Posterior cingulate gyrus (tissue), 11 donors: ENCODE measurements around the gene BDKRB2.

Experiments used
- DNase-seq, 10 donors: peaks; one replicate each; pipeline versions ENCODE4 v3.0.0 to v3.0.0-alpha.2; 2020 to 2021; ENCODE audit warnings: mixed read lengths in 3 of 10
- intact Hi-C: fragments of 100-400 bp; cut with DNase I; formaldehyde crosslinking; loops from one replicate; pipeline ENCODE4 v1.15.1; 2023

Gene BDKRB2

DNA sequence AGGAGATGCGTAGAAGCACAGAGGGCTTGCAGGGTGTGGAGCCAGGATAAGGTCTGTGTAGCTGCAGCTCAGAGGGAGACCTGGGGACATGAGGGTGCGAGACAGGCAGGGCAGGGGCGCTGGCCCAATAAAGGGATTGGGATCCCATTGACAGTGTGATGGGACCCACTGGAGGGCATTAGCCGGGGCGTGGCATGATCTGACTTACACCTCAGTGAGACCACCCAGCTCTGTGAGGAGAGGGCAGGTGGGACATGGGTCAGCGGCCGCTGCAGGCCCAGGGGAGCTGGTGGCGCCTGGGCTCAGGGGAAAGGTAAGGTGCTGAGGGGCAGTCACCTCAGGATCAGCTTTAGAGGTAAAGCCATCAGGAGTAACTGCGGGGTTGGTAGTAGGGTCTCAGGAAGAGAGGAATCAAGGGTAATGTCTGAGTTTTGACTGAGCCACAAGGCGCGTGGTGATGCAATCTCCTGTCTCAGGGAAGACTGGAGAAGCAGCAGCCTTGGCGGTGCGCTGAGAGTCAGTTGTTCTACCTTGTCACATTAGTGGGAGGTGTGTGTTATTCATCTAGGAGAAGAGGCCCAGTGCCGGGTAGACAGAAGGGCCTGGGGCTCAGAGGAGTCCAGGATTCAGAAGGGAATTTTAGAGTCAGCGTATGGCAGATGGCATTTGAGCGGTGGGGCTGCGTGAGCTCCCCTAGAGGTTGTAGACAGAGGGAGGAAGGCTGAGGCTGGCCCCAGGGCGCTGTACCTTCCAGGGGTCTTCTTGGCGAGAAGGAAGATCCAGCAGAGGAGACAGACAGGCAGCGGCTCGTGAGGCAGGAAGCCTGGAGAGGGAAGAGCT is 30.8 kb upstream of the BDKRB2 start:
- intact Hi-C loops = no loop called here
- peak in 1 of 10 donors; percentile 65 for DNase-seq

DNA sequence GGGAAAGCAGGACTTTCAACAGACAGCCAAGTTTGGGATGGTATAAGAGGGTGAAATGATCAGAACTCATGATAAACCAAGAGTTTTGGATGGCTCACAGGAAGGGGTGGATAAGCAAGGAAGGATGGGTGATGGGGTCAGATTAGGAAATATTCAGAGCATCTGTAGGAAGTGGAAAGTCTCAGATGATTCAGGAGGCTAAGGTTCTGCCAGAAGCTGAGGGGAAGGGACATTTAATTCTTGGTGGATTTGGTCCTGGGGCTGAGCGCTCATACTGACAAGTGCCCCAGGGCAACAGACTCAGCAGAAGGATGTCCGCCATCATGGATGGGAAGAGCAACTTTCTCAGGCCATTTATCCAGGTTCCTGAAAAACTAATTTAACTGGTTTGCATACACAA is 28.4 kb upstream of the BDKRB2 start:
- no peak for DNase-seq
- intact Hi-C loops = no loop called here

DNA sequence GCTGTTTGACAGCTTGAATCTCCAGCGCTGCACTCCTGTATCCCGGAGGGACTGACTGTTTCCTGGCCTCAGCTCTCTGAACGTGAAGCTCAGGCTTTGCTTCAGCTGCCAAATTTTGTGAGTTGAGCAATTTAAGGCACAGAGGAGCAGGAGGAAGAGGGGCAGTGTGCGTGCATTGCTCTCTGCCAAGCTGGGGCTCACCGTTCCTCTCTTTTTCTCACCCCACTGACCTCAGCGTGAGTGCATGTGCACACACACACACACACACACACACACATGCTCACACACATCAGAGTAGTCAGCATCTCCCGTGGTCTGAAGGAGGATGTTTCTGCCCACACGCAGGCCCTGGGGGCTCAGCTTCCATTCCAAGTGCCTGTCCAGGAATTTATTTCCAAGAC is 27.8 kb upstream of the BDKRB2 start:
- DNase-seq = peak in 1 of 10 donors; percentile 17
- intact Hi-C loops = no loop called here

DNA sequence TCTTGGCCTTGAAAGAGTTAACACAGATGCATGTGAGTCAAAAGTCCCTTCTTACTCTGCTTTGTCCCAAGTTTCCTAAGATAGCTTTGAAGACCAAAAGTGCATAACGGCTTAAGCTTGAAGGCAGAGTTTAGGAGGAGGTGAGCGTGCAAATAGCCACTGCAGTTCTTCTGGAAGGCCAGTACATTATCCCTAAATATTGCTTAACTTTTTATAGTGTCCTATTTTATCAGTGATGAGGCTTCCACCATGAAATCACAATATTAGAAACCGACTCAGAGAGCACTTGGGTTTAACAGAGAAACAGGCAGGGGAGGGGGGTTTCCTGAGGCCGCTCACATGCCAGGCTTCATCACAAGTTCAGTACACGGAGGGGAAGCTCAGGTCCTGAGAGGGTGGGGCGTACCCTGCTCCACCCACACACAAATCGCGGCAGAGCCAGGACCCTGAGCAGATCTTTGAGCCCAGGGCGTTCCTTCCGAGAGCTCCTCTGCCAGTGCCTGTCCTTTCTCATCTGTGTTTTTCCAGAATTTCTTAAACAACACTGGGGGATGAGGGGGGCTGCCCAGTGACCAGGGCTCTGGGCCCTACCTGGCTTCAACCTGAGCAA is 26.8 kb upstream of the BDKRB2 start:
- DNase-seq = peak in 2 of 10 donors; percentile 48 to 52
- intact Hi-C loops = no loop called here

DNA sequence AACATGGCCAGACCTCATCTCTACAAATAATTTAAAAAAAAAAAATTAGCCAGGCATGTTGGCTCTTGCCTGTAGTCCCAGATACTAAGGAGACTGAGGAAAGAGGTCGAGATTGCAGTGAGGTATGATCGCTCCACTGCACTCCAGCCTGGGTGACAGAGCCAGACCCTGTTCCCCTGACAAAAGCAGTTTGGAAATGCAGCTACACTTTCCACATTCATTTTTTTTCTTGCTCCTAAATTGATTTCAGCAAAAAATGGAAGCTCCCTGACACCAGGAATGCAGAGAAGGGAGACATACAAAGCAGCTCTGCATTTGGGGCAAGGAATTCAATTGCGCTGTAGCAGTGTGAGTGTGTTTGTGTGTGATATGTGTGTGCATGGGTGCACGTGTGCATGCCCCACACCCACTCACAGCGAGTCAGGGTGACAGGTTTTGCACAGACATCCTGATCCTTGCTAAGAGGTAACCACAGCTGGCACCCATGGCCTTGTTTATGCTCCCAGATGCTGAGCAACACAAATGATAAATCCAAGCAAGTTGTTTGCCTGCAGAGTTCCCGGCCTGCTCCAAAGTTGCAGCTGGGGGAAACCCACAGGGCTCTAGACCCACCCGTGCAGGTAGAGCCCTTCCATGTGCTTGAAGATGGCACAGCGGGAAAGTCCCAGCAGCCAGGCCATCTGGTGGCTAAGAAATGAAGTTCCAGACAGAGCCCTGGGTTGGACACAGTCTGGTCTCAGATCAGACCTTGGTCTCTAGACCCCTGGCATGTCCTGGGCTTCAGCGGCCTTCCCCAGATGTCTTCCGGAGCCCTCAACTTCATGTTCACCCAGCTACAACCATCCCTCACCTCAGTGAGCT is 25.9 kb upstream of the BDKRB2 start:
- intact Hi-C loops = no loop called here

DNA sequence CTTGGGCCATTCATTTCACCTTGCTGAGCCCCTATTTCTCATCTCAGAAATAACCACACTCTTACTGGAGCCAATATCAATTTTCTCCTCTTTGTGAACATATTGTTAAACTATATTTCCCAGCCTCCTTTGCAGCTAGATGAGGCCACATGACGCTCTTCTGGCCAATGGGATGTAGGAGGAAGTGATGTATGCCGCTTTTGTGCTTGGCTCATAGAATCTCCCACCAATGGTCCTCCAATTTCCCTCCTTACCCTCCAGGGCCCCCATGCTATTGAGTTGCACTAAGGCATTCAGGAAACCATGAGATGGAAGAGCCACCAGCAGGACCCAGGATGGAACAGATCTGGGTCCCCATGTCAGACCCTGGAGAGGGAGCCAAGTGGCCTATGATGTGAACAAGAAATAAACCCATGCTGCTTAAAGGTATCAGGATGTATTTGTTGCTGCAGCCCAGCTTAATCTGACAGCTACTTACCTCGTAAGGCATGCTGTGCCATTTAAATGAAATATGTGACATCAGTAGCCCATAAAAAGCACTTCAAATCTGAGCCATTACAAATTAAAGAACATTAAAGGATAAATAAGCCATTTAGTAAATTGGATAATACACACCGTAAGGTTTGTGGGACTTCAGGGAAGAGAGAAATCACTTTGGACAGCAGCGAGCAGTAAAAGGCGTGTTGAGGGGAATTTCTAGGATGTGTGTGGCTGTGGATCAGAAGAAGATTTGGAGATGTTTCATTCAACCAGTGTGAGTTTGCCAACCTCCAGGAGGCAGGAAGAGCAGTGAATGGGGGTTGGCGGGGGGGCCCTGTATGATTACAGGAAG is 24.4 kb upstream of the BDKRB2 start:
- DNase-seq = peak in 1 of 10 donors; percentile 2
- intact Hi-C loops = no loop called here

More for the DNA sequence above, 25.9 kb upstream of the BDKRB2 start:
- DNase-seq = peak in 2 of 10 donors; percentile 34 to 42

DNA sequence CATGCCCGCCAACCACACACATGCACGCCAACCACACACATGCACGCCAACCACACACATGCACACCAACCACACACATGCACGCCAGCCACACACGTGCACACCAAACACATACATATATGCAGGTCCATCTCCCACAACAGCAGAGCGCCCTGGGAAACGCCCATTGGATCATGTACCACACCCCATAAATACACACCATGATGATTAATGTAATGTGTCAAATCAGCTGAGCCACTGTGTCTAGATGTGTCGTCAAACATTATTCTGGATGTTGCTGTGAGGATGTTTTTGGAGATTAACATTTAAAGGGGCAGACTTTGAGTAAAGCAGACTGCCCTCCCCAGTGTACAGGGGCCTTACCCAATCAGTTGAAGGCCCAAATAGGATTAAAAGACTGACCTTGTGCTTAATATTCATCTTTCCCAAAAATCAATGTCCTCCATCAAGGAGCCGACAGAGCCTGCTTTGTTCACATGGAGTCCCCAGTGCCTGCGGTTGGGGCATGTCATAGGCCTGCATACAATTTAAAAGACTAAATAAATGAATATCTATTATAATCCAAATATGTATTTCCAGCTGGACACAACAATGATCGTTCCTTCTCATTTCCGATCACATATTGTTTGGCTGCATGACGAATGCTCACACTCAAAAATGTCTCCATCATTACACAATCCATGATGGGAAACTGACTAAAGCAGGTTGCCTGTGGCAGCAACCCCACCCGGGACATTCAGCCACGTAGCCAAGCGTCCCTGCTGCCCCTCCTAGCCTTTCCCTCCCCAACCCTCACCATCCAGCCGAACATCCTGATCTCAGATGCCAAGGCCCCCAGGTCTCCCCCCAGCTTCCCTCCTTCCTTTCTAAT is 23.2 kb upstream of the BDKRB2 start:
- intact Hi-C loops = no loop called here
- DNase-seq = peak in 1 of 10 donors; percentile 34

DNA sequence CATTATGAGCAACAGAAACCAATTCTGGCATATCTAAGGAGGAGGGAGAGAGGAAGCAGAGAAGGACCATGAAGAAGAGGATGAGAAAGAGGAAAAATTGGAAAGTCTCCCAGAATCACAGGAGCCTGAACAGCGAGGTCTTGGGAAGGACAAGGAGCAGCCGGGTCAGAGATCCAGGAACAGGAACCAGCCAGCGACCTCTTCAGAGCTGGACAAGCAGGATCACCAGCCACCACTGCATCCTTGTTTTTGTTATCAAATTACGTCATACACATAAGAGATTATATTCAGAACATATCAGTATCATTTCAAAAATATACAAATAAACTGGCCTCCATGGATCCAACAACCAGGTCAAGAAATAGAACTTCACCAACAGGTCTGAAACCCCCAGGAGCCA is 22.1 kb upstream of the BDKRB2 start:
- intact Hi-C loops = no loop called here
- DNase-seq = peak in 1 of 10 donors; percentile 6

DNA sequence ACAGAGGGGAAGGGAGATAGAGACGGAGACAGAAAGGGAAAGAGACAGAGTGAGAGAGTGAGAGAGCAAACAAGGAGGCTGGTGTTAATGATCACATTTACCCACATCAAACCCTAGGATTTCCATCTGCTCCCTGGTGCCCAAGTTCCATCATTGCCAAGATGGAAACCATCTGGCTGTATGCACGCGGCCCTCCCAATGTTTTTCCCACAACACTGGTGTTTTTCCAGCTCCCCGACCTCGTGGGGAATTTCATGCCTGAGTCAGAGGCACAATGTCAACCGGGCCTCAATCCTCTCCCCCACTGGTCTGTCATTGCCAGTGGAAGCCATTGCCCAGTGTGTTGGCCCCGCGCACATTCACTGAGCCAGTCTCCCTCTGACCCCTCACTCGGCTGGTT is 19.9 kb upstream of the BDKRB2 start:
- intact Hi-C loops = no loop called here
- DNase-seq = peak in 1 of 10 donors; percentile 51

DNA sequence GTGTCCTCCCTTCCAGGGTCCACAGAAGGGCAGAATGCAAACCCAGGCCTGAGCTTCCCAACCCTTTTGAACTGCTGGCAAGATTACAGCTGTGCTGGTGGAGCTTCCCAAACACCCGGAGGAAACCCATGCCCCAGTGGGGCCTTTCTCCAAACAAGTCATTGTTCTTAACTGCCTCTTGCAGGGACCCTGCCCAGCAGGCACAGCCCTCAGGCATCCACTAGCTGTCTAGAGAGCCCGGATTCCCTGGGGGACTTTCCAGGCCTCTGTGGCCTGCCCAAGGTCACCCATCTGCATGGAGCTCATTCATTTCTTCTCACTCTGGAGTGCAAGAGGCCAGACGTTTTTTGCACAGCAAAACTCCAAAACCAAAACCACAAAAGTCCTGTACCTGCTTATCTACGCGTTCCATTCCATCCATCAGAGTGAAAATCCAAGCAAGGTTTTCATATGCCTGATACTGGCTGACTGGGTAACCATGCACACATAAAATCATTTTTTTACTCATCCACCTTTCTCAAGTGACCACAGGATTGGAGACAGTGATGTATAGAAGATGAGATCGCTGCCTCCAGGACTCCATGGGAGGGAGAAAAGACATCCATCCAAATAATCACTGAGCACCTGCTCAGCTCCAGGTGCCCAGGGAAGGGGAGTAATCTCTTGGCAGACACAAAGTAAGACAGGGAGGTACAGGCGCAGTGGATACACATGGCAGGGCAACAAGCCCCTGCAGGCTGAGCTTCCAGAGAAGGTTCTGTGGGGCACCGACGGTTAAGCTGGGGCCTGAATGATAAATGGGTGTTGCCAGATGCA is 17.2 kb upstream of the BDKRB2 start:
- intact Hi-C loops = no loop called here
- DNase-seq = no peak

DNA sequence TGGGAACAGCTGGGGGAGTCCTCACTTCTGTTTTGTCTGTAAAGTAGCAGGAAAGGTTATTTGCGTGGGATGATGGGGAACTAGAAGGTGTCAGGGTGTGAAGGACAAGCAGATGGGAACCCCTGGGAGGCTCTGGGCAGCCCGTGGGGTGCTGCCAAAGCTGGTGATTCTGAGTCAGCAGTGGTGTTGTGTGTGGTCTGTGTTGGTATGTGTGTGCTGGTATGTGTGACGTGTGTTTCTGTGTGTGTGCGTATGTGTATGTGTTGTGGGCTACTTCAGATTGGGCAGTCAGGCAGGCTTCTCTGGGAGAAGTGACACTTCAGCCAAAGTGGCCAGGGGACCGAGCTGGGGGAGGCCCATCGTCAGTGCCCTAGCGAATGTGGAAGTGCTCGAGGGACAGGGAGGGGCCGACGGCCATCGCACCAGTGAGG is 15.3 kb upstream of the BDKRB2 start:
- intact Hi-C loops = no loop called here

DNA sequence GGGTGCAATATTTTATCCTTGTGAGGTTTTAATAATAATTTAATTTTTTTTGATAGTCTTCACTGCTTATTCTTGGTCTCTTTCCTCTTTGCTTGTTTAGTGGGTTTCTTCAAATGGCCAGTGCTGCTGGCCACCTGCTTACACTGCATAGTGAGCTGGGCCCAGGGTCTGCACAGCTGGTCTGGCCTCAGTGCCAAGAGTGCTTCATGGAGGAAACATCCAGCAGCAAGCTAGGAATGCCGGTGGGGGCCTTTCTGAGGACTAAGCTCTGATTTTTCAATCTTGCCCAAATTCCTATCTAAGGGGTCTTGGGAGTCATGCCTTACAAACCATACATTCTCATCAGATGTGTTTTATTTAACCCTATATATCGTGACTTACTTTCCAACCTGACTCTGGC is 13.3 kb upstream of the BDKRB2 start:
- intact Hi-C loops = no loop called here
- no peak for DNase-seq

More for the DNA sequence above, 15.3 kb upstream of the BDKRB2 start:
- no peak for DNase-seq

DNA sequence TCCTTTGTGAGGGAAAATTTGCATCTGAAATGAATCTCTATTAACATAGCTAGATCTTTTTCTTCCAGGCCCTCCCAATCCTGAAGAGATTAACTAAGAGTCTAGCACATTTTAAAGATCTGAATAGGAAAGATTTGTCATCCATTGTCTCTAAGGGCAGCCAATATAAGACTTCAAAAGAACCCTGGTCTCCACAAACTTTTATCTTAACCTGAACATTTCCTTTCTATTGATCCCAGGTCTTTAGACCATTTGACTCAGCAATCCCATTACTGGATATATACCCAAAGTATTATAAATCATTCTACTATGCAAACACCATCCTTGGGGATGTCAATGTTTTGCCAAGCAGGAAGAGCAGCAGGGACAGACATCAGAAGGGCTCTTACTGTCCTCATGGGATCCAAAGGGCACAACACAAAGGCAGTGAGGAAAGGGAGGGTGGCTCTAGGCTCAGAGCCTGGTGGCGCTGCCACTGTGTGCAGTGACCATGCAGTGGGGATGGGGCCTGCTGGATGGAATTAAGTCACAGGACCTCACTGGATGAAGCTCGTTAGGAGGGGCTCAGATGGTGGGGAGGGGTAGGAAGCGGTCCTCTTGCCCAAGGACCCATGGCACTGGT is 12.7 kb upstream of the BDKRB2 start:
- intact Hi-C loops = no loop called here
- no peak for DNase-seq

DNA sequence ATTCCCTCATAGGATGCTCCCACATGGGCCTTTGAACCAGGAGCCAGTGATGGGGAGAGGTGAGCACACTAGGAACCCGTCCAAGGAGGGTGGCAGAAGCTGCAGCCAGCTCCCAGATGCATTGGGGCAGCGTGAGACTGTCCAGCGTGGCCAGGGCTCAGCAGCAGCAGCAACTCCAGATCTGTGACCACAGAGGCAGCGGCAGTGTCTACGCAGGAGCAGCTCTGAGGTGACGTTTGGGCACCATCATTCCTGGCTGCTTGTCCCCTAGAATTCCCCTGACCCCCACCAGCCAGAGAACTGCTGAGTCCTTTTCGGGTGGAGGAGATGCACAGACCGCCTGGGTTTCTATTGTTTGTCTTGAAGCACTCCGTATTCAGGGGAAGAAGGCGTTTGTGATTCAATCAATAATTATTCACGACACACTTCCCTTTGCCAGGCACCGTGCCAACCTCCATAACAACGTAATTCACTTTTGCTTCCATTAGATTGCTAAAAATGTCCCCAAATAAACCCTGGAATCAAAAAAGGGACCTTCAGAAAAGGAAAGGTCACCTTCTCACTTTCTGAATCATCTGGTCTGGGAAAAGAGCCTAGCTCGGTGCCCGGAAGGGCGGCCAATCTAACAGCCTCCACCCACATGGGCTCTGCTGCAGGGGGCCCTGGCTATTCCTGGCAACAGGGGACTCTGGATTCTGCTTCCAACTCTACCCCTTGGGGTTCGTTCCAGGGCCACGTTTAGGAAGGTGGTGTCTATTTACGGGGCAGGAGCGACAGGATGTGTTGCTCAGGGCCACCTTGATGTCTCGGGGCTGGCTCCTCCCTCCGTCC is 11.4 kb upstream of the BDKRB2 start:
- intact Hi-C loops = no loop called here
- DNase-seq = peak in 2 of 10 donors; percentile 21 to 56

DNA sequence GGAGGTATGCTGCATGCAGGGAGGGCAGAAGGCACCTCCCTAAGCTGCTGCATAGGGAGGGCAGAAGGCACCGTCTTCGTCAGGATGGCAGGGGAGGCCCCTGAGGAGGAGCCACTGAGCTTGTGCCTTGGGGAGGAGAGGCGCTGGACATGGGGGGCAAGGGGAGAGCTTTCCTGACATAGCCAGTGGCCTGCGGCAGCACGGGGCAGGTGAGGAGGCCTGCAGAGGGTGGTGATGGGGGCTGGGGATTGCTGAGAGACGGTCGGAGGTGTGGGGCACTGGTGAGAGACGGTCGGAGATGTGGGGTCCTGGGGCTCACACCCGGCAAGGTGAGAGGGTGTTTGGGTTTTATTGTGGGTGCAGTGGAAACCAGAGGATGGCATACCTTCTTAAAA is 10.4 kb upstream of the BDKRB2 start:
- peak in 1 of 10 donors; percentile 54 for DNase-seq
- intact Hi-C loops = no loop called here

DNA sequence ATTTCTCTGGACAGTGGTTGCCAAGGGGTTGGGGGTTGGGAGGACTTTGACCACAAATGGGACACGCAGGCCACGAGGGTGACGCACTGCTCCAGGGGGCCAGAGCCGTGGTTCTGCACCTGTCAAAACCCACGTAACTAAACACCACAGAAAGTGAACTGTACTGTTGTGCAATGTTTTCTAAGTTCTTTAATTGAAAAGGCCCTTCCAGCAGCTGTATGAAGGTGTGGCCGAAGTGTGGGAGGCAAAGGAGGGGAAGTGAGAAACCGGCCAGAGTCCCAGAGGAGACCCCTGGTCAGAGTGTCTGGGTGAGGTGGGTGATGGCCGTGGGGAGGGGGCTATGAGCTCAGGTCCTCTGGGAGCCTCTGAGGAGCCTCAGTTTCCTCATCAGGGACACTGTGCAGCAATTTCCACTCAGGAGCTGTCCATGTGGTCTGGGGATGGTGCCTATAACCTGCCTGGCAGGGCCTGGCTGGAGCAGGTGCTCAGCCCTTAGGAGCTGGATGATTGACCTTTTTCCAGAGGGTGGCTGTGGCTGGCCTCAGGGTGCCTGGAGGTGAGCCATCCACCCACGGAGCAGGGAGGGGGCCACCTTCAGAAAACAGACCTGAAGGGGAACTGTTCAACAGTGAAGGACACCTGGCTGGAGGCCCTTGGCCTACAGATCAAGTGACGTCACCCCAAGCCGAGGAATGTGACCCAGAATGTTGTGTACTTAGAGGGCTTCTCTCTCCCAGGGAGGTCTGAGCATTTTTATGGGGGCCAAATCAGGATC is 9.8 kb upstream of the BDKRB2 start:
- intact Hi-C loops = no loop called here
- peak in 1 of 10 donors; percentile 49 for DNase-seq
